KG1 (cell line): ENCODE results near the gene GSTM4.
"Not testable (repeated sequence)": the region's sequence is repeated elsewhere in the genome, so short reads cannot be mapped to it uniquely, and the experiment has no call there.

Experiments used
- DNase-seq: peaks from one replicate; lab custom pipeline; 2025; lab: John Stamatoyannopoulos, UW

The GSTM4 gene

GRCh38 chr1:109667452-109668122 is 11.7 kb downstream of the GSTM4 start, which contains the start of gene GSTM2:
Gene GSTM2, plus strand, starts transcription at chr1:109668057. Its CDS starts 59 bp downstream, at chr1:109668116.
- DNase-seq: no peak

- no peak for DNase-seq
Observed at GRCh38 chr1:109668123-109668775, 12.3 kb downstream of the GSTM4 start.

GRCh38 chr1:109669246-109669948 is 13.5 kb downstream of the GSTM4 start:
- DNase-seq: peak; percentile 93

- DNase-seq: not testable (repeated sequence)
Observed at GRCh38 chr1:109669949-109670302, 14.0 kb downstream of the GSTM4 start.

- DNase-seq: no peak
Observed at GRCh38 chr1:109671067-109671466, 15.2 kb downstream of the GSTM4 start.

- not testable (repeated sequence) for DNase-seq
Observed at GRCh38 chr1:109673861-109674260, 18.0 kb downstream of the GSTM4 start.

GRCh38 chr1:109676683-109677381 is 20.9 kb downstream of the GSTM4 start:
- not testable (repeated sequence) for DNase-seq

GRCh38 chr1:109677459-109677858 is 21.6 kb downstream of the GSTM4 start:
- no peak for DNase-seq

- not testable (repeated sequence) for DNase-seq
Observed at GRCh38 chr1:109678637-109679036, 22.7 kb downstream of the GSTM4 start.

- not testable (repeated sequence) for DNase-seq
Observed at GRCh38 chr1:109684777-109685176, 28.9 kb downstream of the GSTM4 start.

- not testable (repeated sequence) for DNase-seq
Observed at GRCh38 chr1:109685399-109685798, 29.5 kb downstream of the GSTM4 start.

- DNase-seq: not testable (repeated sequence)
Observed at GRCh38 chr1:109685890-109686289, 30.0 kb downstream of the GSTM4 start.

GRCh38 chr1:109687109-109687508 is 31.2 kb downstream of the GSTM4 start:
- not testable (repeated sequence) for DNase-seq

- DNase-seq: no peak
Observed at GRCh38 chr1:109687641-109688499, 32.0 kb downstream of the GSTM4 start, which contains the start of gene GSTM1. Gene GSTM1, plus strand, starts transcription at chr1:109687817. Its CDS starts 57 bp downstream, at chr1:109687874.

- no peak for DNase-seq
Observed at GRCh38 chr1:109689844-109690405, 34.0 kb downstream of the GSTM4 start.

- no peak for DNase-seq
Observed at GRCh38 chr1:109691759-109692158, 35.9 kb downstream of the GSTM4 start.

- DNase-seq: not testable (repeated sequence)
Observed at GRCh38 chr1:109694400-109694799, 38.5 kb downstream of the GSTM4 start.

GRCh38 chr1:109695138-109695537 is 39.2 kb downstream of the GSTM4 start:
- DNase-seq: not testable (repeated sequence)

GRCh38 chr1:109697066-109697465 is 41.2 kb downstream of the GSTM4 start:
- no peak for DNase-seq

- DNase-seq: not testable (repeated sequence)
Observed at GRCh38 chr1:109697861-109698260, 42.0 kb downstream of the GSTM4 start.

GRCh38 chr1:109702940-109703339 is 47.0 kb downstream of the GSTM4 start:
- not testable (repeated sequence) for DNase-seq
